Measurements from ENCODE around the gene COQ6. TPM values are rescaled to one million over a fixed set of nuclear protein-coding genes. Genes with fewer than 3 reads are reported as not detected.

COQ6 gene
- total RNA-seq, 1 experiment from 2014 or later = 12.0 TPM

GRCh38 chr14:73976125-73976524, 26.0 kb downstream of the COQ6 start:
- Histone ChIP-seq H4K8ac (replicated peaks; ENCODE audit: insufficient read length, low read depth, low read length) (no peak overlapping the region), H2AK5ac (ENCODE audit: insufficient read length, low read length) (no peak overlapping the region), H4K5ac (ENCODE audit: insufficient read length, low read depth, low read length) (no peak overlapping the region), H2BK20ac (ENCODE audit: low read depth, low read length, poor library complexity, severe bottlenecking) (no peak overlapping the region), H3K9me3 (ENCODE audit: control insufficient read depth, low read depth, low read length) (no peaks in the 10 kb centered on the region), H3T11ph (ENCODE audit: low read length) (no peak overlapping the region), H3K9ac (ENCODE audit: extremely low read depth, insufficient read length, low read length) (no peak overlapping the region), H2BK5ac (ENCODE audit: insufficient read length, low read length) (no peak overlapping the region), H3K56ac (ENCODE audit: insufficient read length, low read depth, low read length) (no peak overlapping the region), H3K27me3 (ENCODE audit: insufficient read depth, low read length) (no peaks in the 10 kb centered on the region), H3K23me2 (ENCODE audit: insufficient read length, low read depth, low read length, poor library complexity, severe bottlenecking) (no peaks in the 10 kb centered on the region), H2BK12ac (ENCODE audit: insufficient read length, low read depth, low read length) (no peak overlapping the region), H3K18ac (ENCODE audit: insufficient read length, low read depth, low read length) (no peak overlapping the region), H4K91ac (ENCODE audit: insufficient read length, low read depth, low read length) (no peak overlapping the region), H3K4me1 (ENCODE audit: insufficient read depth, low read length) (no peaks in the 10 kb centered on the region), H4K20me1 (ENCODE audit: control insufficient read depth, insufficient read depth, insufficient read length) (no peaks in the 10 kb centered on the region), H3K27ac (ENCODE audit: insufficient read length, low read depth, low read length) (no peak overlapping the region), H3K79me2 (ENCODE audit: insufficient read depth, low read length) (no peaks in the 10 kb centered on the region), H3K14ac (ENCODE audit: insufficient read depth, low read length) (no peak overlapping the region), H3K23ac (ENCODE audit: insufficient read length, low read depth, low read length) (no peak overlapping the region), H3K4me2 (ENCODE audit: insufficient read depth, insufficient read length, low read length) (no peak overlapping the region), H2BK15ac (ENCODE audit: low read depth, low read length) (no peak overlapping the region), H3K79me1 (ENCODE audit: insufficient read depth, low read depth, low read length, poor library complexity, severe bottlenecking) (no peaks in the 10 kb centered on the region), H2BK120ac (ENCODE audit: low read depth, low read length, poor library complexity, severe bottlenecking) (no peak overlapping the region), H3K4ac (ENCODE audit: low read depth, low read length) (no peak overlapping the region), H2AFZ (ENCODE audit: low read length) (no peak overlapping the region)
- H3K36me3 Mint-ChIP-seq (ENCODE audit: insufficient read depth in 1 of 3, low read depth in 3 of 3) = peaks cover 0 to 14% (median 0%) of the 10 kb centered on the region in 3 experiments; a peak in 3 of 7 replicates
- no peak overlapping the region for H3K27ac Mint-ChIP-seq
- no peaks in the 10 kb centered on the region for H3K9me3 Mint-ChIP-seq
- H3K27me3 Mint-ChIP-seq (ENCODE audit: low read depth) = no peaks in the 10 kb centered on the region
- H3K4me3 Mint-ChIP-seq = no peak overlapping the region
- no CpG with 5 or more reads among the region's 6 CpGs for WGBS (ENCODE audit: extremely low coverage, insufficient read length, low lambda C conversion rate)
- peaks cover 0 to 3% of the 10 kb centered on the region in 2 experiments; a peak in 1 of 4 replicates for H3K4me1 Mint-ChIP-seq
- no peak for TF ChIP-seq CTCF (conservative IDR thresholded peaks at IDR 0.05)
- no peak for DNase-seq
